AG09309 (cell line): ENCODE results near the gene SYNGR1.

ENCODE experiments used
- DNase-seq: peaks from one replicate; pipeline ENCODE4 v3.0.0-alpha.2; 2010; ENCODE audit warnings: low read depth
- H3K4me3 ChIP-seq: 2 replicates; pipeline ENCODE4 v1.5.1; 2011; ENCODE audit warnings: mild to moderate bottlenecking, low read depth, low read length, moderate library complexity; ENCODE audit not compliant: control insufficient read depth
- CTCF ChIP-seq: IDR thresholded peaks from 2 replicates; pipeline ENCODE4 v1.5.1; 2011; ENCODE audit warnings: mild to moderate bottlenecking, low read depth, low read length, inconsistent platforms; ENCODE audit not compliant: insufficient read depth, control insufficient read depth; ENCODE audit errors: missing control alignments

The SYNGR1 gene

DNA sequence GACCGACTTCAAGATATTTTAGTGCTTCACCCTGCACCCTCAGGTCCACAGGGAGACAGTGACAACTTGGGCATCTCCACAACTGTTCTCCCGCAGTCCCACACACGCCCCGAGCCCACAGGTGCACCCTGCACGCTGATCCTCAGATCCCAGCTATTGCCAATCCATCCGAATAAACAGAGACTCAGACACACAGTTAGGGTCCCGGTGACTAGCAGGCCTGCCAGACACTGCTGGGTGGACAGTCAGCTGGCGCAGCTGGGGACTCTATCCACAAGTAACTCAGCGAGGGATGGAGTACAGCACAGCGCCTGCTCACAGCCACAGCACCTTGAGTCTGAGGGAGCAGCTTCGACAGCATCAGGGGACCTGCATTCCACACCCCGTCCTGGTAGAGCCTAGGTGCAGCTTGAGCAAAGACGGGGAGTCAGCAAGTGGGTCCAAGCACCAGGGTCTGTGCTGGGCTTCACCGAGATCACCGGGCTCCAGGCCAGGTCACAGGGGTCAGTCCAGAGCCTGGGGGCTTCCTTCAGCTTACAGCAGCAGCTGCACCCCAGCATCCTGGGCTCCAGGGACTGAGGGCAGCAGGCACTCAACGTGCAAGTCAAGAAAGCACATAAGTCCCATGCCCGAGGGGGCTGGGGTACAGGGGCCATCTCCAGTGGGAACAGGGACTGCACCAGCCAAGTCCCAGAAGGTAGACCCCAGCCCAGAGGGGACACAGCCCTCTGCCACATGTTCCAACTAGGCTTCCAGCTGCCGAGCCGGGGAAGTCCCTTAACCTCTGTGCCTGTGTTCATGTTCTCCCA lies 38.0 kb upstream of the SYNGR1 start:
- H3K4me3 ChIP-seq, result no peak overlapping the region
- DNase-seq, result no peak
- no peak for TF ChIP-seq CTCF

- TF ChIP-seq CTCF, result no peak
- H3K4me3 ChIP-seq, result no peak overlapping the region
- DNase-seq, result no peak
Measured at GRCh38 chr22:39312410-39312809, 37.4 kb upstream of the SYNGR1 start.

DNA sequence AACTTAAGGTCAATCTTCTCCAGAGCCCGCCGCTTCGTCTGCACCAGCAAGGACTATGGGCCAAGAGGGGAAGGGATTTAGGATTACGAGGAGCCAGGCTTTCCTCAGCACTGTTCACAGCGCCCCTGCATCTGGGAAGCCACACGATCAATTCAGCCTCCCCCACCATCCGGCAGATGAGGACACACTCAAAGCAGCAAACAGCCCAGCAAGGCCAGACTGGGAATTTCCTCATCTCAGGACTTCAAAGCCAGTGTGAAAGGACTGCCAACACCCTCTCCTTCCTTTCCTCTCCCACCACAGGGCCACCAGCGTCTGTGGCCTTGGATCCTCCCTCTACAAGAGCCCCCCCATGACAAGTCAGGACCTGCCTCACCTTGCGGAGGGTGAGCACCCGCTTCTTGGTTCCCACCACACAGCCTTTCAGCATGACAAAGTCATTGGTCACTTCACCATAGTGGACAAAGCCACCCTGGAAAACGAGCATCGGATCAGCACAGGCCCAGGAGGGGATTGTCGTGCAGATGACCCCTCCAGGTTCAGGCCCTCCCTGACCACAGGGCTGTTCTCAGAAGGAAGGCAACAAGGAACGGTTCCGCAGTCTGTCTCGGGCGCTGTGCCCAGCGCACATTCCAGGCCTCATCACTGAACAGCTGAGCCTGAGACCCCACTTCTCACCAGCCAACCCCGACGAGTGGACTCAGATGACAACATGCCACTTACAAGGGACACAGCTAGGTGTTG lies 36.4 kb upstream of the SYNGR1 start:
- no peak for DNase-seq
- H3K4me3 ChIP-seq, result no peak overlapping the region

DNA sequence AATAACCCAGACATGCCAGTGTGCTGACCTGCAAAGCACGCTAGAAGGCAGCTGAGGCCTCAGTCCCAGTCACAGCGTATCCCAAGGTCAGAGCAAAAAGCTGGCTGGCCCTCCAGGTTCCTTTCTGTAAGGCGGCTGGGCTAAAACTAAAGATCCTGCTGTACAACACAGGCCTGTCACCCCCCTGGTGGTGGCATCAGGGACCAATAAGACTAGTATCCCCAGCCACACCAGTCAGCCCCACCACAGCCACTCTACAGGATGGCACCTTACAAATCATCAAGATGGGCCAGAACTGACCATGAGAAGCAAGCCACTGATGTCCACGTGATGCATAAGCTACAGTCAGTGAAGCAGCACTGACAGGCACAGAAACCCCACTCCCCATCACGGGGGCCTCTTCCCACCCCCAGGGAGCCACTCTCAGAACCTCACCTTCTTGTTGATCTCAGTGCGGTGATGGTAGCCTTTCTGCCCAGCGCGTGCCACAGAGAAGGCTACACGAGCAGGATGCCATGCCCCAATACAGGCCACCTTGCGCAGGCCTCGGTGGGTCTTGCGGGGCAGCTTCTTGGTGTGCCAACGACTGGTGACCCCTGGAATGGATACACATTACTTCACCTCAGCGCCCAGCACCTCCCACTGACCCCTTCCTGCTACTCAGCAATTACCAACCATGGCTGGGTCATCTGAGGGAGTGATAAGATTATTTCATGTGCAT lies 35.4 kb upstream of the SYNGR1 start:
- H3K4me3 ChIP-seq, result no peak overlapping the region
- no peak for DNase-seq
- peak; percentile 9 for TF ChIP-seq CTCF

More for the DNA sequence above, 36.4 kb upstream of the SYNGR1 start:
- TF ChIP-seq CTCF, result no peak

DNA sequence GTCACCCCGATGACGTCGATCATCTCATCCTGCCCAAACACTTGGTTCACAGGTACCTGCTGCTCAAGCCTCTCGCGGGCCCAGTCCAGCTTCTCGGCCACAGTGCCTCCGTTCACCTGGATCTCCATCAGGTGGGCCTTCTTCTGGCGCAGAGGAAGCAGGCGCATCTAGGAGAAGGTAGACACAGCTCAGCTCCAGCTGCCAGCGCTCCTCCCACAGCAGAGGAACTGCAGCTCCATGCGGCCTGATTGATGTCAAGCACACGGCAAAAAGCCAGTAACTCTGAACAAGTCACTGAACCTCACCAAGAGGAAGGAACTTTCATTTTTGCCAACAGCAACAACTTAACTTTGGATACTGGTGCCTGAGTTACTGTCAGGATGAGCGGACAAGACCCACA lies 34.4 kb upstream of the SYNGR1 start:
- no peak for TF ChIP-seq CTCF
- H3K4me3 ChIP-seq, result peak overlapping the region; percentile 55
- no peak for DNase-seq

DNA sequence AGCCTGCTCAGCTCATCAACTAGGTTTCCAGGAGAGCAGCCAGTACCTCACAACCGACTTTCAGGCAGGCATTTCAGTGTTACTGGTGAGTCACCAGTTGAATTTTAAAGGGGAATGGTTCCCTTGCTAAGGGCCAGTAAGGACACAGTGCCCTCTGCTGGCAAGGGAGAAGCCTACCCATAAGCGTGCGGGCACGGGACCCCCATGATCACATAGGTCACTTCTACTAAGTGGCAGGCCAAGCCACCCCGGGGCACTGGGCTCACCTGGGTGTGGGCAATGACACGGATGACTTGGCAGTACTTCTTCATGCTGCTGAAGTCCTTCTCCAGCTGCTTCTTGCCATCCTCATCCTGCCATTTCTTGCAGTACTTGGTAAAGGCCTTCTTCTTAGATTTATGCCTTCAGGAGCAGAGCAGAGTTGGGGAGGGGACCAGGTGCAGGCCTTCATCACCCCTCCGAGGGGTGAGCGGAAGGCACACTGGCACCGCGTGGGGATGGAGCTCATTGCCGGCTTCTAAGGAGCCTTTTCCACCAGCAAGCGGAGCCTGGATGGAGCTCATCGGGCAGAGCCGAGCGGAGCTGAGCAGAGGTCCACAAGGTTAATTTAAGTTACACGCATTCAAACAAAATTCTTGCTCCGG lies 33.2 kb upstream of the SYNGR1 start:
- DNase-seq, result peak; percentile 91
- peak; percentile 92 for TF ChIP-seq CTCF
- H3K4me3 ChIP-seq, result peak overlapping the region; percentile 55
